Skeletal muscle cell (primary cell): ENCODE results near the gene CDH13.
A peak's percentile ranks its signal among the peaks of the same experiment; 100 is the strongest.

ENCODE experiments used
- DNase-seq: peaks from one replicate; pipeline ENCODE4 v3.0.0-alpha.2; 2010; ENCODE audit warnings: low read depth
- H3K4me3 ChIP-seq: 2 replicates; pipeline ENCODE4 v1.5.1; 2011; ENCODE audit warnings: low read depth, mild to moderate bottlenecking, control low read depth, low read length, moderate library complexity

CDH13 gene

DNA sequence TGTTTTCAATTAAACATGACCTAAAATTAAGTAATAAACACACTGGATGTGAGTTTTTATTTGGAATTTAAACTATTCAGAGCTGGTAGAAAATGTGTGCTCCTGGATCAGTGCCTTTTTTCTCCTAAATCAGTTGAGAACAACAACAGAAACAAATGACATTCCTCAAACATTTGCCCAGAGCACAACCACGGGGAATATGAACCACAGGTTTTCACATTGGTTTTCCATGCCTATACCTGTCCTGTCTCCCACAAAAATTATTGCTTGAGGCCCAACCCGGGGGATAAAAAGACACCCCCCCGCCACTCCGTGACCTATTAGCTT is 1187.9 kb downstream of the CDH13 start:
- no peak overlapping the region for H3K4me3 ChIP-seq
- DNase-seq = no peak

- no peak overlapping the region for H3K4me3 ChIP-seq
- DNase-seq = no peak
These were observed 1190.3 kb downstream of the CDH13 start for GRCh38 chr16:83817022-83817421.

GRCh38 chr16:83818276-83818675 is 1191.5 kb downstream of the CDH13 start:
- DNase-seq = no peak
- no peak overlapping the region for H3K4me3 ChIP-seq

- DNase-seq = no peak
- no peak overlapping the region for H3K4me3 ChIP-seq
These were observed 1192.6 kb downstream of the CDH13 start for GRCh38 chr16:83819361-83819760.

- DNase-seq = peak; percentile 31
- H3K4me3 ChIP-seq = no peak overlapping the region
These were observed 1199.6 kb downstream of the CDH13 start for GRCh38 chr16:83826146-83826913.

GRCh38 chr16:83830091-83830768 is 1203.5 kb downstream of the CDH13 start:
- no peak for DNase-seq
- H3K4me3 ChIP-seq = no peak overlapping the region

DNA sequence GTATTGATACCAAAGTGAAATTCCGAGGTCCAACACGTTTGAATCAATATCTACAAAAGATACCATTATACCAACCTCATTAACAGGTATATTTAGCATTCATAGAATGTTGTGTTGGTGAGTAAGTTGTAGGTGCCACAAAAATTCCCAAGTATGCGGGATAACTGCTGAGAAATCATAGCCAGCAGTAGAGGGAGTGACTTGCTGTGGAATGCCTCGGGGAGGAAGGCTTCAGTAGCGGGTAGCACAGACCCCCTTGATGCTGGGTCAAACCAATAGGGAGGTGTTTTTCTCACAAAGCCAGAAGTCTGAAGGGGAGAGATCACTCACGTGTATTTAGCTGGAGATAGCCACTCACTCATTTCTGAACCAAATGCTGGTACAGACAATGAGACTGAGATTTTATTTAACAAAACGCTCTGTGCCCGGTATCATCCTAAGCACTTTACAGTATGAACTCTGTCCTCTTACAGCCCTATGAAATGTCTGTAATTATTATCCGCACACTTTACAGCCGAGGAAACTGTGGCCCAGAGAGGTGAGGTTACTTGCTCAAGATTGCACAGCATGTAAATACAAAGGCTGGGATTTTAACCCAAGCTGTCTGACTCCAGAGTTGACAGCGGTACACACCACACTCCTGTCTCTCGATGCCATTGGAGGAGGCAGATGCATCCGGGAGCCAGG is 1204.1 kb downstream of the CDH13 start:
- DNase-seq = no peak
- H3K4me3 ChIP-seq = no peak overlapping the region

GRCh38 chr16:83831456-83831987 is 1204.8 kb downstream of the CDH13 start:
- no peak overlapping the region for H3K4me3 ChIP-seq
- DNase-seq = no peak

- no peak overlapping the region for H3K4me3 ChIP-seq
- DNase-seq = no peak
These were observed 1207.2 kb downstream of the CDH13 start for GRCh38 chr16:83833921-83834320.

- no peak overlapping the region for H3K4me3 ChIP-seq
These were observed 1209.1 kb downstream of the CDH13 start for GRCh38 chr16:83835586-83836566.

DNA sequence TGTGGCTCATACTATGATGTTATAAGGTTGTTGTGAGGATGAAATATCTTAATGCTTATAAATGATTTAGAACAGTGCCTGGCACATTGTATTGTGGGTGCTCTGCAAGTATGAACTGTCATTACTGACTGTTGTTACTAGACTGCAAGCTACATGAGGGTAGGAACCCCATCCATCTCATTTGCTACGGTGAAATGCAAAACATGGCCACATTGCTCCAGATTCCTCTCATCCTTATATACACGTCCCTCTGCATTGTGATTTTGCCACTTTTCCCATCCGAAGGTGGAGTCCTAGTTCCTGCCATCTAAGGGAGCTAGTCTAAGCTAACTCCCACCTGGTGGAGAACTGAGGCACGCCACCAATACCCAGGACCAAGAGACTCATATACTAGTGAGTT is 1210.8 kb downstream of the CDH13 start:
- H3K4me3 ChIP-seq = no peak overlapping the region
- DNase-seq = no peak

More at GRCh38 chr16:83835586-83836566, 1209.1 kb downstream of the CDH13 start:
- peak; percentile 25 for DNase-seq

DNA sequence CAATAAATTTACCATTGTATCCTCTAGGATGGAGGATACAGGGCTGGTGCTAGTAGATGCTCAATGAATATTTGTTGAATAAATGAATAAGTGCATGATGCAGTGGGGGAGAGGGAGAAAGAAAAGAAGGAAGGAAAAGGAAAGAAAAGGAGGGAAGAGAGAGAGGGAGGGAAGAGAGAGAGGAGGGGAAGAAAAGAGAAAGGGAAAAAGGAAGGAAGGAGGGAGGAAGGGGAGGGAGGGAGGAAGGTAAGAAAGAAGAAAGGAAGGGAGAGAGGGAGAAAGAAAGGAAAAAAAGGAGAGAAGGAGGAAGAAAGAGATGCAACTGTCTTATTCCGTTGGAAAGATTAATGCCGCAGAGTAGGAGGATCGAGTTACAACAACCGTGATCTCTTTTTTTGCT is 1211.4 kb downstream of the CDH13 start:
- DNase-seq = no peak
- H3K4me3 ChIP-seq = no peak overlapping the region

DNA sequence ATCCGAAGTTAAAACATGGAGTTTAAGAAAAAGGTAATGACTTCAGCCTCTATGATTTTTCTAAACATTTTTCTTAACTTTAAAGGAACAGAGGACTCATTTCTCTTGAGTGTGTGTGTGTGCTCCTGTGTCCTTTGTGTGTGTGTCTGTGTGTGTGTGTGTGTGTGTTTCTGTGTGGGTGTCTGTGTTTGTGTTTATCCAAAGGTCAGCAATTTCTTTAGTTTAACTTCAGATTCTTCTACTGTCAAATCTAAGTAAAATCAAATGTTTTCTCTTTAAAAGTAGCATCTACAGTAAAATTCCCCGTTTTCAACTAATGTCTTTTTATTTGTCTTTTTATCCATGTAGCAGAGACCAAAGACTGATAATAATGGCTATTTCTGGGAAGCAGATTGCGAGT is 1212.8 kb downstream of the CDH13 start:
- DNase-seq = no peak
- no peak overlapping the region for H3K4me3 ChIP-seq

DNA sequence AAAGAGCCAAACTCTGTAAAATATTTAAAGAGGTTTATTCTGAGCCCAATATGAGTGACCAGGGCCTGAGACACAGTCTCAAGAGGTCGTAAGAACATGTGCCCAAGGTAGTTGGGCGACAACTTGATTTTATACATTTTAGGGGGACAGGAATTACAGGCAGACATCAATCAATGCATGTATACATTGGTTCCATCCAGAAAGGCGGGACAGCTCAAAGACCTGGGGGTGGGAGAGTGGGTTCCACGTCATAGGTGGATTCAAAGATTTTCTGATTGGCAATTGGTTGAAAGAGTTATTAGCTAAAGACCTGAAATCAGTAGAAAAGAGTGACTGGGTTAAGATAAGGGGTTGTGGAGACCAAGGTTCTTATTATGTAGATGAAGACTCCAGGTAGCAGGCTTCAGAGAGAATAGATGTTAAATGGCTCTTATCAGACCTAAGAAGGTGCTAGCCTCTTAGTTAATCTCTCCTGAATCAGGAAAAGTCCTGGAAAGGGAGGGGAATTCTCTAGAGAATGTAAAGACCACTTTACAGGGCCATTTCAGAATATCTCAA is 1213.4 kb downstream of the CDH13 start:
- no peak for DNase-seq
- H3K4me3 ChIP-seq = no peak overlapping the region

GRCh38 chr16:83842291-83842690 is 1215.5 kb downstream of the CDH13 start:
- H3K4me3 ChIP-seq = no peak overlapping the region
- DNase-seq = no peak

- no peak for DNase-seq
- no peak overlapping the region for H3K4me3 ChIP-seq
These were observed 1216.2 kb downstream of the CDH13 start for GRCh38 chr16:83842756-83843507.

DNA sequence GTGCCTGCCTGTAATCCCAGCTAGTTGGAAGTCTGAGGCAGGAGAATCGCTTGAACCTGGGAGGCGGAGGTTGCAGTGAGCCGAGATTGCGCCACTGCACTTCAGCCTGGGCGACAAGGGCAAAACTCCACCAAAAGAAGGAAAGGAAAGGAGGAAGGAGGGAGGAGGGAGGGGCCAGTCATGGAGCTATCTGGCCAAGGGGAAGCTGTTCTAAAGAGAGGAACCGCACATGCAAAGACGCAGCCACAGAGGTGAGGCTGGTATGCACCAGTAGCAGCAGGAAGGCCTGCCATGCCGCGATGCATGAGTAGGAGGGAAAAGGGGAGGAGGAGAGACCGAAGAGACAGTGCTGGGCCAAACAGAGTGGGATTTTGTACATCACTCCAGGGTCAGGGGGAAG is 1216.9 kb downstream of the CDH13 start:
- DNase-seq = no peak
- no peak overlapping the region for H3K4me3 ChIP-seq

DNA sequence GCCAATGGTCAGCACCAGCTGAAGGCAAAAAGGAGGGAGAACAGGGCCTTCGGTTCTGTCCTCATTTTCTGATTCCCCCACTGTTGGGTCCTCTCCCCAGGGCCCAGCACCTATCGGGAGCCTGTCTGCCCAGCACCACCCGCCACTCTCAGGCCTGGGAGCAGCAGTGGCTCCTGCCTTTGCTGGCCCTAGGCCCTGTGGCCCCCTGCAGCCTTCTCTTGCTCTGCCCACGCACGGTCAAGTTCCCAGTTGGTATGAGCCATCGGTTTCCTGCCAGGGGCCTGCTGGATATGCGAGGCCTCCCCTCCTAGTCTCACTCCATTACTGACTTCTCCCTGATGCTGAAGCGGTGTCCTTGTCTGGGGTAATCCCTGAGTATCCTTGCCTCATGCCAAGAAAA is 1218.5 kb downstream of the CDH13 start:
- DNase-seq = no peak
- H3K4me3 ChIP-seq = no peak overlapping the region
